HUDEP-2 (cell line): ENCODE measurements around the gene TMEM72.

Experiments
- DNase-seq, 76 experiments: peaks; one replicate each; lab custom pipeline; 2025; ENCODE audit not compliant: unreplicated experiment in 76 of 76; lab: John Stamatoyannopoulos, UW

Gene TMEM72

DNA sequence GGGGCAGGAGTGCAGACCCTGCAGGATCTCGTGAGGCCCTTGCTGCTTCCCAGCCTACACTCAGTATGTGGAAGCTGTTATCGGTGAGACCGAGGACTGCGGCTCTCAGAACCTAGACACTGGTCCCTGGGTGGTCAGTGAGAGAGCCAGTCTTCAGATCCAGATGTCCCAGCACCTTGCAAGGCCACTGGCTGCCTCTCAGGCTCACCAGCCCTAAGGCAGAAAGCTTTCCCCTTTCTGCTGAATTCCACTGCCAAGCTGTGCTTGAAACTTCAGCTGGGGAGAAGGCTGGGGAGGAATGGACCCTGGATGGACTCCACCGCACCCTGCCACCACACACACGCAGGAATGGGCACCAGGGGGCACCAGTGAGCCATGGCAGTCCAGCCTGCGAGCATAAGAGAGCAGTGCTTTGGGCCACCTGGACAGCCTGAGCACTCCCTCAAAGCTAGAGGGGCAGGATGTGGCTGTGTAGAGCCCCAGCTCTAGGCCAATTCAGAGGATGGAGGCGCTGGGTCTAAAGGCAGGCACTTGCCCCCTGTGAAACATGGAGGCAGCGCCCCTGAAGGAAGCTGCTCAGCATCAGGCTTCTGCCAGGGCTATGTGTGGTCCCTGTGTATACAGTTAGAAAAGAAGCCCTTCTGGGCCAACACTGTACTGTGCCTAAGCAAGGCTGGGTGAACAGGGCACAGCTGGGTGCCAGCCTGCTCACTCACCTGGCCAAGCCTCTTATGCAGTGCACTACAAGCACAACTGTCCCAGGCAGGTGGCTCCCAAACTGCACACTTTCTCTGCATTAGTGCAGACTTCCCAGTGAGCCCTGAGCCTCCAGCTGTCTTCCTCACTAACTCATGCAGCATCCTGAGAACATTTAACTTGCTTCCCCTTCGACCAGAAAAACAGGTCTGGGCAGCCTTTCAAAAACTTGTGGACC is 21.6 kb downstream of the TMEM72 start:
- peak in 60 of 76 experiments; percentile 3 to 80 (median 46) for DNase-seq

DNA sequence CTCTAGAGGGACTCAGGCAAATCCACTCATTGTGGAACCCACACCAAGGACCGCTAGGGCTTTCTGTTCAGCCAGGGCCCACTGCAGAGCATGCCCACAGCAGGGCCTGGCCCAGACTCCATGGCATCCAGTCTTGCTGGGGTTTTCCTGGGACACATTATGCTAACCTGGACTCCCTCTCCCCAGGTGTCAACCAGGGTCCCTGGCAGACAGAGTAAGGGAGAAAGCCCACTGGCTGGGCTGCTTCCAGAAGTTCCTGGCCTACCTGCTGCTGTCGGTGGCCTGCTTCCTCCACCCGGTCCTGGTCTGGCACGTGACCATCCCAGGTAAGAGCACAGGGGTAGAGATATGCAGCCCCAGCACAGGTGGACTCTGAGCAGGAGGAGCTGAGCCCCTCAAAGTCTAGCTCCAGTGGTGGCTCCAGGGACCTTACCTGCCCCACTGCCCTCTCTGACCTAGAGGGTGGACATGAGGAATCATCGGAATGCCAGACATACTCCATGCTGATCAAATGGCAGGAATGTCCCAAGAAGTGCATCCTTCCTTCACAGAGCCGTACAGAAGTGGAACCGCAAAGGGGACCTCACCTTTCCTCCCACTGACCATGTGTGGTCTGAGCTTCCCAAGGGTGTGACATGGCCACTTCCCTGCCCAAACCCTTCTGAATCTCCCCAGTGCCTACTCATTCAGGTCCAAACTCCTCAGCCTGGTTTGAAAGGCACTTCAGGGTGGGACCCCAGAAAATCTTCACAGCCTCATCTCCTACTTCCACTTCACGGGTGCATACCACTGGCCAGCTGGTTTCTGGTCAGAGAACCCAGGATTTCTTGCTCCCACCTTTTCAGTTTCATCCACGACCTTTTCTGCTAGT is 22.5 kb downstream of the TMEM72 start:
- no peak for DNase-seq

DNA sequence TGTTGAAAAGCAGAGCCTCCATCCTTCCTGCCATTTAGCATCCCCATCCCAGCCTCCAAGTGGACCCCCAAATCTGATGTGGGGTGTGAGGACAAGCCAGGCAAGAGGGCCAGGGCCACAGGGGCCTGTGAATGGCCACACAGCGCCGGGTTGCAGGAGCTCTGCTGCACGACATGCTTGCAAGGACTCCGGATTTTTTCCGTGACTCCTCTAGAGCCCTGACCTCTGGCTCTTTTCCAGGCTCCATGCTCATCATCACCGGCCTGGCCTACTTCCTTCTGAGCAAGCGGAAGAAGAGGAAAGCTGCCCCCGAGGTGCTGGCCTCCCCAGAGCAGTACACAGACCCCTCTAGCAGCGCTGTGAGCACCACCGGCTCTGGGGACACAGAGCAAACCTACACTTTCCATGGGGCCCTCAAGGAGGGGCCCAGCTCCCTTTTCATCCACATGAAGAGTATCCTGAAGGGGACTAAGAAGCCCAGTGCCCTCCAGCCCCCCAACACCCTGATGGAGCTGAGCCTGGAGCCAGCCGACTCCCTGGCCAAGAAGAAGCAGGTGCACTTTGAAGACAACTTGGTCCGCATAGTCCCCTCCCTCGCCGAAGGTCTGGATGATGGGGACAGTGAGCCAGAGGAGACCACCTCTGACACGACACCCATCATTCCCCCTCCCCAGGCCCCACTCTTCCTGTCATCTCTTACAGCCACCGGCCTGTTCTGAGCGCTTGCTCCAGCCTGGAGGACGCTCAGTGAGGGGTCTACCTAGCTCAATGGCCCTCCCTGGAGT is 23.5 kb downstream of the TMEM72 start:
- no peak for DNase-seq

DNA sequence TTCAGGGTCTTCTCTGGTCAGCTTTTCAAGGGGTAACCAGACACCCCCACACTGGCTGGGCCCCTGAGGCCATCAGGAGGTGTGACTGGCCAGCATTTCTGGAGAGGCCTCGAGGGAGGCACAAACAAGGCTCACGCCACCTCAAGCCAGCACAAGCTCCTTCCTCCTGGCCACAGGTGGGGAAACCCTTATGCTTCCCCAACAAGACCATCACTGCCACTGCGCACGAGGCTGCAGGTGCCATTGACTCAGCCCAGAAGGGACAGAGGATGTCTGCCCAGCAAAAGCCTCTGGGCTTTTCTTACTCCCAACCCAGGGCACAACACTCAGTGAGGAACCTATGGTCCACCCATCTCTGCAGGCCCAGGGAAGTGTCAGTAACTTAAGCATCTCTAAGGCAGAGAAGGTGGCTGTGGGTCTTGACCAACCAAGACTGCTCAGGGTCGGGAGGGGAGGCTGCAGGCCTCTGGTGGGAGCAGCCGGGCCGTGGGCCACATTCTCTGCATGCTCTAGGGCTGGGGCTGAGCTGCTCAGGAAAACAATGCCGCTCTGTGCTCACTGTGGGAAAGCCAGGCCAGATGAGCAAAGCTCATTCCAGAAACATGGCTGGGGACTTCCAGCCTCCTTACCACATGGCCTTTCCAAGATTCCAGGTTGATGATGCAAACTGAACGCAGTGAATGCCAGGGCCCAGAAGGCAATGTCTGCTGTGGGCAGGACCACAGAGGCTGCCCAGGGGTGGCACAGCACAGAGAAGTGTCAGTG is 24.2 kb downstream of the TMEM72 start:
- no peak for DNase-seq

DNA sequence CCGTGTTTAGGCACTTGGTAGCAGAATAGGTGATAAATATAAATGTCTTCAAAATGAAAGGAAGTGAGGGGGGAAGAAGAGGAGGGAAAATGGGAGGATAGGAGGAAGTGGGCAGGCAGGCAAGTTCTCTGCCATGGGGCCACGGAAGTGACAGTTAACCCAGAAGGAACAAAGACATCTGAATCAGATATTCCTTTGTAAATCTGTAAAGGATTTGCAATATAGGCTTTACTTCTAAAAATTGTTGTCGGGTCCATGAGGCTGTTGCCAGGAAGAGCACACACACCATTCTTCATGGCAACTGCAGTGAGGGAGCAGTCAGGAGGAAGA is 24.8 kb downstream of the TMEM72 start:
- DNase-seq: no peak

DNA sequence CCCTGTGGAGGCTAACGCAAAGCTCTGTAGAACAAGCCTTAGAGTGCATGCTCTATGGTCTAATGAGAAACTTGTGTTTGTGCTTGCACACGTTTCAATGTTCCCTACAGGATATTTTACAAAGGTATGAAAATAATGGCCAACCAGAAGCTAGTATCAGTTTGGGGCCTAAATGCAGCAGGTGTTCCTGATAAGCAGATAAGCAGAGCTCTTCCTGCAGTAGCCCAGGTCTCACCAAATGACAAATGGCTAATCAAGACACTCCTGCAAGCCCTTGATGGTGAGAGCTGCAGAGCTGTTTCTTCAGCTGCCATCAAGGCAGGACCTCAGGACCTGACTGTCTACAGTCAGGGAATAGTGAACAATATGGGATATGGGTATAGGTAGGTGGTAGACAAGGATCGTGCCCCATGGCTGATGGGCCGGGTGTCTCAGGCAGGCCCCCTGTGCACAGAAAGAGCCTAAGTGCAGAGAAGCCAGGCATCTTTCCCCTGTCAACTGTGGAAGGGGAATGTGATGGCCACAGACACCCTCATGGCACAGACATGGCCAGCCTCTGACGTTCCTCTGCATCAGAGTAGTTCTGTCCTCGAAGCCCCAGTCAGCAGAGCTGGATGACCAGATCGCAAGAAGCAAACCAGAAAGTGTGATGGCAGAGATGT is 25.3 kb downstream of the TMEM72 start:
- DNase-seq: no peak

DNA sequence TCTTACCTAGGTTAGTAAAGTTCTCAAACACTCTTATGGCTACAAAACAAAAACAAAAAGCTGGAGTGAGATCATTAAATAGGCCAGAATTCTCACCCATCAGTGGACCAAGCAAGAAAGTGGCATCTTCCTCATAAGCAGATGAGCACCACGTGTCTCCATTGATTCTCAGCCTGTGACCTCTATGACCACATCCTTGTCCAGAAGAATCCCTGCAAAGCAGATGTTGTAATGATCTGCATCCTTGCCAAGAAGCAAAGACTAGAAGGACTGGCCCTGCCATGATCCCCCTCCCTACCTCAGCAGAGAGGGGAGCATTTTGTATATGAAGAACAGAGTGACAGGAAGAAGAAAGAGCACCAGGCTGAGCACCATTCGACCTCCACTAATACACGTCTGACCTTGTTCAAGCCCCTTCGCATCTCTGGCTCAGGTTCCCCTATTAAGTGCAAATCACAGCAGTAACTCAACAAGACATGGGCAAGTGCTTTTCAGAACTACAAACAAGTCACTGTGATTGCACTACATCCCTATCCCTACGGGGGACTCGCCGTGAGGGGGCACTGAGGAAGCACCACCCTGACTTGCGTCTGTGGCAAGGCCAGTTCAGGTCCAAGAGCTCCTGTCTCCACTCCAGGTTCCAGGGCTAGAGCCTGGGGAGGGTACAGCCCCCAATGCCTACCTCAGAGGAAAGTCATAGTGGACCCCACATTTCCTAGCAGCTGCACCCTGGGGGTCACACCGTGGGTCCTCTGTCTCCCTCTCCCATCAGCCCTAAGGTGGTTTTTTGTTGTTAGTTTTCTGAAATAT is 26.3 kb downstream of the TMEM72 start:
- no peak for DNase-seq

DNA sequence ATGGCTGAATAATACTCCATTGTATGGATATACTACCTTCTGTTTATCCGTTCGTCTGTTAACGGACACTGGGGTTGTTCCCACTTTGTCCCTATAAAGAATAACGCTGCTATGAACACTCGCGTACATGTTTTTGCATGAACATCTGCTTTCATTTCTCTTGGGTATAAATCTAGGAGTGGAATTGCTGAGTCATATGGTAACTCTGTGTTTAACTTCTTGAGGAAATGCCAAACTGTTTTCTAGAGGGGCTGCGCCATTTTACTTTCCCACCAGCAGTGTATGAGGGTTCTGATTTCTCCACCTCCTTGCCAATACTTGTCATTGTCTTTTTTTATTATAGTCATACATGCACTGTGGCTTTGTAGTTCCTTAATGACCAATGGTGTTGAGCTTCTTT is 27.8 kb downstream of the TMEM72 start:
- DNase-seq: no peak

DNA sequence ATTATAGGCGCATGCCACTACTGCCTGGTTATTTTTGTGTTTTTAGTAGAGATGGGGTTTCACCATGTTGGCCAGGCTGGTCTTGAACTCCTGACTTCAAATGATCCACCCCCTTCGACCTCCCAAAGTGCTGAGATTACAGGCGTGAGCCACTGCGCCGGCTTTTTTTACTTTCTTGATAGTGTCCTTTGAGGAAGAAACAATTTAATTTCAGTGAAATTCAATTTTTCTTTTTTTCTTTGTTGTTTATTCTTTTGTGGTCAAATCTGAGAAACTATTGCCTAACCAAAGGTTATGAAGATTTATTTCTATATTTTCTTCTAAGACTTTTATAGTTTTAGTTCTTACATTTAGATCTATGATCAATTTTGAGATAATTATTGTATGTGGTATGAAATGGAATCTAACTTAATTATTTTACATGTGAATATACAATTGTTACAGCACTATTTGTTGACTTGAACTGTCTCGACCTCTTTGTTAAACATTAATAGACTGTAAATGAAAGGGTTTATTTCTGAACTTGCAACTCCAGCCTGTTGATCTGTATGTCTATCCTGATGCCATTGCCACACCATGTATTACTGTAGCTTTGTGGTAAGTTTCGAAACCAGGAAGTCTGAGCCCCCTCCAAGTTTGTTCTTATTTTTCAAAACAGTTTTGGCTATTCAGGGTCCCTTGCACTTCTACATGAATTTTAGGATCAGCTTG is 28.7 kb downstream of the TMEM72 start:
- no peak for DNase-seq

DNA sequence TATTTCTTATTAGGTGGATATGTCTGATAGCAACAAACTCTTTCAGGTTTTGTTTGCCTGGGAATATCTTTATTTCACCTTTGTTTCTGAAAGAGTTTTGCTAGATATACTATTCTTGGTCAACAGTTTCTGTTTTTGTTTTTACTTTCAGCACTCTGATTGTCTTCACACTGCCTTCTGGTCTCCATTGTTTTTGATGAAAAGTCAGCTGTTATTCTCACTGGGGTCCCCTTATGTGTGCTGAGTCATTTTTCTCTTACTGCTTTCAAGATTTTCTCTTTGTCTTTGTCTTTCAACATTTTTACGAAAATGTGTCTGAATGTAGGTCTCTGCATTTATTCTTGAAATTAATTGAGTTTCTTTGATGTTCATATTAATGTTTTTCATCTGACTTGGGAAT is 33.2 kb downstream of the TMEM72 start:
- no peak for DNase-seq

DNA sequence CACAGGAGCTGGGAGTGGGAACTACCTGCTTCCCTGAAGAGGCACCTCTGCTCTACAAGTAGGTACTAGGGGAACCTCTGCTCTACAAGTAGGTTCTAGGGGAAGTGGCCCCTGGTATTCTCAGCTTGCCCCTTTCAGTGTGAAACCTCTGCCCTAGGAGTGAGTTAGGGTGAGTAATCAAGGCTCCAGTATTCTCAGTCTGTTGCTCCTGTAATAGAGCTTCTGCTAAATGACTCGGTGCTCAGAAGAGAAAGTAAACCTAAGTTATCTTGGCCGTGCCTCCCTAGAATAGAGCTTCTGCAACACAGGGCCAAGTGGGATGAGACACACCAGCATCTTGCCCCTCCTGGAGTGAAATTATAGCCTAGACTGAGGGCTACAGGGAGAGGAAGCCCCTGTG is 35.1 kb downstream of the TMEM72 start:
- DNase-seq: no peak

DNA sequence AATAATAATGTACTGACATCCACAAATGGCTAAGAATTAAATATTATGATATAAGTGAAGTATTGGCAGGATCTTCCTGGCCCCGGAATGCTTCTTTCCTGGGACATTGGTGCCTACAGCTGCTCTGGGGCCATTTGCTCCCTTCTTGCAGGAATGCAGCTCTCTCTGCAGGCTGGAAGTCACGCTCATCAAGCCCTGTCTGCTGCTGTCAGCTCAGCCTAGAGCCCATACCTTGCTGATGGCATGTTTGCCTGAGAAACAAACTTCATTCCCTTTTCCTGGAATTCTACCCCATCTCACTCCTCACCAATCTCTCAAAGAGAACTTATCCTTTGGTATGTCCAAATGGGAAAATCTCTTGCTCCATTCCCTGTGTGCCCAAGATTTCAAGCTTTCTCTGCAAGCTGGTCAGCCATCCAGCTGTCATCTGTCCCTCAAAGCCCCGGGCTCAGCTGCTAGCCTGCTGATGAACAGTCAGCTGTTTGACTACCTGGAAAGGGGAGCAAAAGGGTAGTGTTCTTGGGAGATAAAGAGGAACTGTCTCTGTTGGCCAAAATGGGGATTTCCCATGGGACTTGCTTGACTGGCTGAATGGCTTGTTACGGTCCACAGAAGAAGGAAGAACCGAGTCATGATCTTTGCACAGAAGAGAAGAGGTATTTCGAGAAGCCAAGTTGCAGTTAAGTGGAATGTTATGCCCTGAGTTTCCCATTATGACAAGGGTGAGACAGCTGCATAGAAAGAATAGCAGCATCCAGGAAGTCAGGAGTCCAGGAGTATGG is 36.4 kb downstream of the TMEM72 start:
- DNase-seq: no peak

DNA sequence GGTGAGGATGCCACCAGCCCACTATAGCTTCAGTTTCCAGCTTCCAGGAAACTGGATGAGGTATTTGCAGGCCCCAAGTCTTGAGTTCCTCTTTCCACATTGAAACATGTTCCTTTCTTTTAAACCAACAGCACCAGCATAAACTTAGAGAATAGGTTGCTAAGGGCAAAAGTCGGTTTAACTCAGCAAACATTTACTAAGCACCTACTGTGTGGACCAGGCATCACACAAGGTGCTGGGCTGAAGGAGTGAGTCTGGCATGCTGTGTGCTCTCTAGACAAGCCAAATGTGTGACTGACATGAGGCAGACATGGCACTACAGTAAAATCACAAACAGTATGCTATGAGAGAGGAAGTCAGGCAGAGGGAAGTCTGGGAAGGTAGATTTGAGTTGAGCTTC is 37.5 kb downstream of the TMEM72 start:
- DNase-seq: no peak

DNA sequence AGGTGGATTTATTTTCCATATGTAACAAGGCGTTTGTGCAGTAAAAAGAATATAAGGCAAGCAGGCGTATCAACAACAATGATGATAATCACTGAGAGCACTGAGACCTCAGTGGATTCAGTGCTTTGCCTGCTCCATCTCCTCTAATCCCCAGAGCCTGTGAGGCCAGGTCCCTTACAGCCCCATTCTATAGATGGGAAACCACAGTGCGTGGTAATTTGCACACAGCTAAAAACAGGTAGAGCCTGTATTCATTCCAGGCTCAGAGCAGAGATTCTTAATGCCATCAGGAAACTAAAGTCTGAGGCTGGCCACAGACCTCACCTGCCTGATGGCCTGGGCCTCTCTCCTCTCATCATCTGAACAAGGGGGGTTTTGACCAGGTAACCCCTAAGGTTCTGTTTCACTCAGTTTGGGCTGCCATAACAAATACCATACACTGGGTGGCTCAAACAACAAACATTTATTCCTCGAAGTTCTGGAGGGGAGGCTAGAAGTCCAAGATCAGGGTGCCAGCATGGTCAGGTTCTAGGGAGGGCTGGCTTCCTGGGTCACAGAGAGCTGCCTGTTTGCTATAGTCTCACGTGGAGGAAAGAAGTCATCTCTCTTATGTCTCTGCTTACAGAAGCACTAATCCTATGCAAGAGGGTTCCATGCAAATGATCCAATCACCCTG is 38.1 kb downstream of the TMEM72 start:
- no peak for DNase-seq

DNA sequence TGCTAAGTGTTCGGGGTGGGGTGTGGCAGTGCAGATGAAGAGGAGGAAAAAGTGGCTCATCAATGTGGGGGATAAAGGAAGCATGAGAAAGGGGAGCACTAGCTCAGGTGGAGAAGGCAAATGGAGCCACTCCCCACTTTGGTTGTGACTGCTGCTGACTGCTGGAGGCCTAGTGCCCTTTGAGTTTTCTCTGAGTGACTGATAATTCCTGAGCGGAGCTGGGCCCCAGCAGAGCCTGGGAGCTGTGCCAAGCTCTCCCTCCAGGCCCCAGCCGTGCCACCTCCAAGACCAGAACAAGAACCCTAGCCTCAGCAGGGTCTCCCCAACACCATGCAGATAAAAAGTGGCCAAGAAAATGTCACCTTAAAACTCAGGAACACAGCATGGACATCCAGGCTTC is 38.8 kb downstream of the TMEM72 start:
- no peak for DNase-seq

DNA sequence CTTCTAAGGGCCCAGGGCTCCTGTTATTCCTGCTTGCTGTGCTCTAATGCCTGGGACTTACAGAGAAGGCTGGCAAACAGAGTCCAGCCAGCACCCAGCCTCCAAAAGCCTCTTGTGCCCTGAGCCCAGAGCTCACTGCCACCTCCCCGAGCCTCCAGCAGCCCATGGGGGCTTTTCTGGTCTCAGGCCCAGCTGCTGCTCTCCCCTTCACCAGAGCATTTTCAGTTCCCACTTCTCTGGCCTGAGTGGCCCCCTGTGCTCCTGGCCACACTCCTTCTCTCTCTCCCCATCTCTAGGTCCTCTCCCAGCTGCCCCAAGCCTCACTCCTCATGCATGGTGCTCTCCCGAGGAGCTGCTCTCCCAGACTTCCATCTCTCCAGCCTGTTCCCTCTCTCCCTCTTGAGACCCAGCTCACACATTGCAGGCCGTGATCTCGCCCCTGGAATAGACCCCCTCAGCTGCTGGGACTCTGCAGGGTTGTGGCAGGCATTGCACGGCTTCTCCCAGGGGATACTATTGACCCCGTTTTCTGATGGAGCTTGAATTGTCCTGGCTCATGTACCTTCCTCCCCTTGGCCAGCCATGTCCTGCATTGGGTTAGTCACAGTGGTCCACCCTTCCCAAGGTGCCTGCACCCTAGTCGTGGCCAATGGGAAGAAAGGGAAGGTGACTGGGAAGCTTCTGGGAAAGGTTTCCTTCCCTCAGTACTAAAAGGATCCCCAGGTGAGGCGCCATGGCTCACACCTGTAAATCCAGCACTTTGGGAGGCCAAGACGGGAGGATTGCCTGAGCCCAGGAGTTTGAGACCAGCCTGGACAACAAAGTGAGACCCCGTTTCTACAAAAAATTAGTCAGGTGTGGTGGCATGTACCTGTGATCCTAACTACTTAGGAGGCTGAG is 39.4 kb downstream of the TMEM72 start:
- DNase-seq: no peak
